HG03439 (cell line): ENCODE results near the gene CALML4.
"Not testable (repeated sequence)": the region's sequence is repeated elsewhere in the genome, so short reads cannot be mapped to it uniquely, and the experiment has no call there.

Experiments
- ATAC-seq: cut with Tn5 transposase; IDR thresholded peaks from one replicate; pipeline ENCODE4 v1.9.1; 2021; ENCODE audit warnings: mild to moderate bottlenecking, moderate library complexity; ENCODE audit not compliant: unreplicated experiment

The CALML4 gene

DNA sequence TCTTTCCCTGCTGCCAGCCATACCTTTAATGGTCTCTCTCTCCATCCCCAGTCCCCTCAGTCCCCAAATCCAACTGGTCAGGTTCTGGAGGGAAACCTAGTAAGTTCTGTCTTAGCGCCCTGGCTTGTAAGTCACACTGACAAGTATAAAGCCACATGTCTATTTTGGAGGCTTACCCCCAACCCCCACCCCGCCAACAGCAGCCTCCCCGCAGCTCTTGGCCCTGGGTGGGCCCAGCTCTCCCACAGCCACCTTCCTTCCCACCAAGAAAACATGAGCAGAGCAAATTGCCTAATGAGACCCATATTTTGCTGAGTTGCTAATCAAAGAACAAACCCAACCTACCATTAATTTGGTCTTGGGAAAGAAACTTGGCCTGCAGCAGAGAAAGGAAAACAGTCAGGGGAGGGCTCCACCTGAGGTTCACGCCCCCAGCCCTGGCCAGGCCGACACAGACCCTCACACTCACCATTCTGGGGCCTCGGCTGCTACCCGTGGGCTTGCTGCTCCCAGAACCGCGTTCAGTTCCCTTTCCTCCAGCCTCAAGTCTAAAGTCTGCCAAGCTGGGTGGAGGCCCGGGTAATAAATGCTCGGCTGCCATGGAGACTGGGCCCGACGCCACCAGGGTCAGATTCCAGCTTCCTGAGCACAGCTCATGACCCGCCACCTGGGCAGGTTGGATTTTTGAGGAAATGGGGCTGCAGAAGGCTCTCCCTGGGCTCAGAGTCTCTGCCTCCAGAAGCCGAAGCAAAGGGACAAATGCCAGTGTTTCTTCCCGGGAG lies at the start of gene CALML4:
Gene CALML4 (minus strand): TSS at position 557 of the 782 bp plus-strand sequence. CDS start 85 bp downstream, at position 472.
- no peak for ATAC-seq

- ATAC-seq, result no peak
These were observed 47.9 kb upstream of the CALML4 start for GRCh38 chr15:68252925-68253534.

DNA sequence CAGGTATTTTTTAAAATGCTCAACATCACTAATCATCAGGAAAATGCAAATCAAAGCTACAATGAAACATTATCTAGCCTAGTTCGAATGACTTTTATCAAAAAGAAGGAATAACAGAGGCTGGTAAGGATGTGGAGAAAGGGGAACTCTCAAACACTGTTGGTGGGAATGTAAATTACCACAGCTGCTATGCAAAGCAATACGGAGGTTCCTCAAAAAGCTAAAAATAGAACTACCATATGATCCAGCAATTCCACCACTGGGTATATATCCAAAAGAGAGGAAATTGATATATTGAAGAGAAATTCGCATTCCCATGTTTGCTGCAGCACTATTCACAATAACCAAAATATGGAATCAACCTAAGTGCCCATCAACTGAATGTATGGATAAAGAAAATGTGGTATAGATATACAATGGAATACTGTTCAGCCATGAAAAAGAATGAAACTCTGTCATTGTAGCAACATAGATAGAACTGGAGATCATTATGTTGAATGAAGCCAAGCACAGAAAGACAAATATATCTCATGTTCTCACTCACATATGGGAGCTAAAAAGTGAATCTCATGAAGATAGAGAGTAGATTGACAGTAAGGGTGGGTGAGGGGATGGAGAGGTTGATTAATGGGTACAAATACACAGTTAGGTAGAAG lies 44.1 kb upstream of the CALML4 start:
- no peak for ATAC-seq

DNA sequence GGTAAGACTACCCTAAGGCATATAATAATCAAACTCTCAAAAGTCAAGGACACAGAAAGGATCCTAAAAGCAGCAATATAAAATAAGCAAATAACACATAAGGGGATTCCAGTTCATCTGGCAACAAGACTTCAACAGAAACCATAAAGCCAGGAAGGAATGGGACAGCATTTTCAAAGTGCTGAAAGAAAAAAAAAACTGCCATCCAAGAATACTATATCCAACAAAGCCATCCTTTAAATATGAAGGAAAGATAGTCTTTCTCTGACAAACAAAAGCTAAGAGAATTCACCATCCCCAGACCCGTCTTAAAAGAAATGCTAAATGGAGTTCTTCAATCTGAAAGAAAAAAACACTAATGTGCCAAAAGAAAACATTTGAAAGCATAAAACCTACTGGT lies 39.1 kb upstream of the CALML4 start:
- no peak for ATAC-seq

- ATAC-seq, result no peak
These were observed 36.2 kb upstream of the CALML4 start for GRCh38 chr15:68241088-68241935.

- no peak for ATAC-seq
These were observed 33.9 kb upstream of the CALML4 start for GRCh38 chr15:68239025-68239424.

- no peak for ATAC-seq
These were observed 29.9 kb upstream of the CALML4 start for GRCh38 chr15:68235022-68235421.

GRCh38 chr15:68234520-68234919 lies 29.4 kb upstream of the CALML4 start:
- ATAC-seq, result not testable (repeated sequence)

DNA sequence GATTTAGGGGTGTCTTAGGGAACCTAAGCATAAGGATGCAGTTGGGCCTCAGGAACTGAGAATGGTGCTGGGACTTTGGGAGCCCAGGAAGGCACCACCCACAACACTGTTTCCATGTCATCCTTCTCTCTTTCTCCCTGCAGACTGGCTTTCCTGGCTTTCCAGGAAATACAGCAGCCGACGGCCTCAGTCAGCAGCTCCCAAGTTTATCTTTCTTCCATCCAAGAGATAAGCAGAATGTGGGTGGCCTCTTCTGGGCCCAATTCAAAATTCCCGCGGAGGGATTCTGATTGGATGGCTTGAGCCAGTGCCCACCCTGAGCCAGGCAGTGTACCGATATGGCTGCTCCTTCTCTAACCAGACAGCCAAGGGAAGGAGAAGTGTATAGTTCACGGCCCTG lies 28.9 kb upstream of the CALML4 start:
- no peak for ATAC-seq

DNA sequence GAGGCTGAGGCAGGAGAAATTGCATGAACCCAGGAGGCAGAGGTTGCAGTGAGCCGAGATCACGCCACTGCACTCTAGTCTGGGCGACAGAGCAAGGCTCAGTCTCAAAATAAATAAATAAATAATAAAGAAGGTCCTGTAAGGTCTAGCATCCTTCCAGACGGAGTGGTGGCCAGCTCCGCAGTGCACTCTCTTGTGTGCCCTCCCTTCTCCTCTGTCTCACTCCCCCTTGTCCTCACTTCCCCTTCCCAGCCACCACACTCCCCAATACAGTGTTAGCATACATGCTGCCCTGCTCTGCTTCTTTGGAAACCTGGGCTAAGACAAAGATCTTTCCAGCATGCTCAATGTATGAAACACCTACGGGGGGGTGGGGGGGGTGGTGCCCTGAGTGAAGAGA lies 27.8 kb upstream of the CALML4 start:
- no peak for ATAC-seq

DNA sequence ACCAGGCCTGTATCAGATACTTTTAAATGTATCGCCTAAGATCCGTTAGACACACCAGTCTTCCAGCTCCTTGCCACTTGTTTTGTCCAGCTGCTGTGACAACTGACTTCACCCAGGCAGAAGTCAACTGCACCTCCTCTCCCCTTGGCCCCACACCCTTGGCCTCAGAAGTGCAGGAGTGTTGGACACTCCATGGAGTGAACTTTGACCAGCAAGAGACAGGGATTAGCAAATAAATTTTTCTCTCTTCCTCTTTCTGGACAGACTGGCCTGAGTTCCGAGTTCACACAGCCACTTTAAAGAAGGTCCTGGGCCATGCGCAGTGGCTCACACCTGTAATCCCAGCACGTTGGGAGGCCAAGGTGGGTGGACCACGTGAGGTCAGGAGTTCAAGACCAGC lies 27.3 kb upstream of the CALML4 start:
- ATAC-seq, result no peak

DNA sequence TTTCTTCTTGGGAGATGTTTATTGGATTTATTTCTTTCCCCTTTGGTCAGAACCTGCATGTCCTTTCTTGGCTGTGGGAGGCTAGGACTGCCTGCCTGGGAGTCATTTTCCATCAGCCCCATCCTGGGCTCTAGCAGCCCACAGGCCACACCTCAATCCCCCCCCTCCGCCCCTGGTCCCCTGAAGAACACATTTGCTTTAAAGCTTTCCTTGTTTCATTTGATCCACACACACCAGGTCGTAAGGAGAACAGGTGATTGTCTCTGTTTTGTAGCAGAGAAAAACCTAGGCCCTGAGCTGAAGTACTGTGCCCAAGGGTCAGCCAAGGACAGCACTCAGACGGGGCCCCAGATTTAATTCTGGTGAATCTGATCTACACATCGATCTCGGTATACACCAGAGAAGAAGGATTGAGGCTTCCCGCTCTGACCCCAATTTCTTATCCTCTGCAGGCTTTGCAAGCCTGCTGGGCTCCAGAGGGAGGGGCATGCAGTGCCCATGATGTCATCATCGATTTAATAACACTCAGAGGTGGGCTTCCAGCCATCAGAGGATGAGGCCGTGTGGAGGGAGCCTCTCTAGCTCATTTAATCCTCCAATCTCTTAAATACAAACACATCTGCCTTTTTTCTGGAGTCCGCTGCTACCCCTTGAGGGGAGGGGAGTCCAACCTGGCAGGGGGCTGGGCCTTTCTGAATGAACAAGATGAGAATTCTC lies 26.1 kb upstream of the CALML4 start:
- no peak for ATAC-seq

- no peak for ATAC-seq
These were observed 25.3 kb upstream of the CALML4 start for GRCh38 chr15:68230157-68231100.

DNA sequence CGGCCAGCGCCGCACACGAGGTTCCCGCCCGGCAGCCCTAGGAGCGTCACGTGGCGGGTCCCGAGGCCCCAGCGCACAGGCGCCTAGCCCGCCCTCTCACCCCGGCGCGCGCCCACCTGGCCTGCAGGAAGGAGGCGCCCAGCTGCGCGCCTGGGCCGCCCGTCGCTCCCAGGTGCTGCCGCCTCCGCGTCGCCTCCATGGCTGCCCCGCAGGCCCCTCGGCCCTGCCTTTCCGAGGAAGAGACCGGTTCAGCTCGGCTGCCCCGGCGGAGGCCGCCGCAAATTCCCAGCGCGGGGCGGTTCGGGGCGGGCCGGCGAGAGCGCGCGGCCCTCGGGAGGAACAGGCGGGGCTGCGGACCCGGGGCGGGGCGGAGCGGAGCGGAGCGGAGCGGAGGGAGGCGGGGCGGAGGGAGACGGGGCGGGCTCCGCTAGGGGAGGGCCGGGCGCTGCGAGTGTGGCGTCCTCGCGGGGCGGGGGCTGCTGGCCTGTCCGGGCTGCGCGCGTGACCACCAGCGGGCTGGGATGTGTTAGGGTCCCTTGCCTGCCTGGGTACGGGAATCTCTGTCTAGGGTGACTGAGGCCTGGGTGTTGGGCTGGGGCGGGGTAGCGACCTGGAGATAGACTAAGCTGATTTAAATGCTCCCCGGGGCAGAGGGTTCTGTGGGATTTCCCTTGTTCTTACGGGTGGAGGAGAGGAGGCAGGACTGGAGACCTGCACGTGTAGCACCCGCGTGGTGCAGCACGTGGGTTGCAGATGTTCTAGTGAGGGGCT lies 24.4 kb upstream of the CALML4 start, which contains the start of gene CLN6:
Gene CLN6 (minus strand): TSS at position 343 of the 771 bp plus-strand sequence. CDS start 144 bp downstream, at position 199.
- peak; percentile 75 for ATAC-seq

- ATAC-seq, result no peak
These were observed 23.8 kb upstream of the CALML4 start for GRCh38 chr15:68228971-68229385.

- ATAC-seq, result no peak
These were observed 23.2 kb upstream of the CALML4 start for GRCh38 chr15:68228143-68228970.

- ATAC-seq, result no peak
These were observed 22.6 kb upstream of the CALML4 start for GRCh38 chr15:68227643-68228142.
